Activated naive CD8-positive, alpha-beta T cell (primary cell): ENCODE measurements around the gene JCHAIN.

Experiments
- H3K27ac Mint-ChIP-seq: one replicate; pipeline ENCODE4 v1.8.0; 2021; ENCODE audit warnings: mixed read lengths
- H3K27me3 Mint-ChIP-seq: one replicate; pipeline ENCODE4 v1.8.0; 2021; ENCODE audit warnings: mixed read lengths
- H3K36me3 Mint-ChIP-seq: one replicate; pipeline ENCODE4 v1.8.0; 2021; ENCODE audit warnings: mixed read lengths
- H3K4me1 Mint-ChIP-seq: one replicate; pipeline ENCODE4 v1.8.0; 2021; ENCODE audit warnings: low read depth, mixed read lengths
- H3K4me3 Mint-ChIP-seq: one replicate; pipeline ENCODE4 v1.8.0; 2021; ENCODE audit warnings: mild to moderate bottlenecking, mixed read lengths
- H3K9me3 Mint-ChIP-seq: one replicate; pipeline ENCODE4 v1.8.0; 2021; ENCODE audit warnings: low read depth, mixed read lengths

The JCHAIN gene

DNA sequence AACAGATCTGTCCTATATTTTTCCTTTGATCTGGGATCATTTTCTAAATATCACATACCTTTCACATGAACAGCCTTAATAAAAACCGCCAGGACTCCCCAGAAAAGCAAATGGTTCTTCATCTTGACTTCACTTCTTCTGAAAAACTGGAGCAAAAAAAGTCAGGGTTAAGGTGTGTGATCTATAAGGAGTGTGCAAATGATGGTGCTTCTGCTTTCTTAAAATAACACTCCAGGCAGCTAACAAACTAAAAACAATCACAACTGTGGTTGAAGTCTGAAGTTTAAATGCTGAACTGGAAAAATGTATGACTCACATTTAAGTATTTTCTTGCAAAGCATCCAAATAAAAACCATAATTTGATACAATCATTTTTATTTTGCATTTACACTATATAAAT, at the start of gene JCHAIN:
Gene JCHAIN (minus strand): TSS at position 140 of the 400 bp plus-strand sequence. CDS start 18 bp downstream, at position 122.
- Mint-ChIP-seq H3K4me3 (no peak within 1 kb of the TSS), H3K27ac (no peak within 1 kb of the TSS), H3K27me3 (peaks cover 4% of the 10 kb centered on the region), H3K9me3 (no peaks in the 10 kb centered on the region), H3K36me3 (peaks cover 2% of the 10 kb centered on the region), H3K4me1 (peaks cover 4% of the 10 kb centered on the region)

DNA sequence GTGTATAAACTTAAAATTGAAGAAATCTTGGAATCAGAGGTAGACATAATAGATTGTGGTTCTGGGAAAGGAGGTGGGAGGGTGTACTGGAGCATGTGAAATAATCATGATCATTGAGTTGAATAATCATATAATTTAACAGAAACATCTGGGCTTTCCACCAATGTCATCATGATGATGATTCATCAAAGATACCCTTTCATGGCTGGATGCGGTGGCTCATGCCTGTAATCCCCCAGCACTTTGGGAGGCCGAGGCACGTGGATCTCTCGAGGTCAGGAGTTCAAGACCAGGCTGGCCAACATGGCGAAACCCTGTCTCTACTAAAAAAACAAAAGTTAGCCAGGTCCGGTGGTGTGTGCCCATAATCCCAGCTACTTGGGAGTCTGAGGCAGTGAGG, 48.8 kb upstream of the JCHAIN start:
- no peaks in the 10 kb centered on the region for H3K27me3 Mint-ChIP-seq
- H3K9me3 Mint-ChIP-seq: no peaks in the 10 kb centered on the region
- no peak overlapping the region for H3K4me3 Mint-ChIP-seq
- peak overlapping the region; percentile 6 for H3K27ac Mint-ChIP-seq
- H3K36me3 Mint-ChIP-seq: no peaks in the 10 kb centered on the region
- peaks cover 38% of the 10 kb centered on the region for H3K4me1 Mint-ChIP-seq

DNA sequence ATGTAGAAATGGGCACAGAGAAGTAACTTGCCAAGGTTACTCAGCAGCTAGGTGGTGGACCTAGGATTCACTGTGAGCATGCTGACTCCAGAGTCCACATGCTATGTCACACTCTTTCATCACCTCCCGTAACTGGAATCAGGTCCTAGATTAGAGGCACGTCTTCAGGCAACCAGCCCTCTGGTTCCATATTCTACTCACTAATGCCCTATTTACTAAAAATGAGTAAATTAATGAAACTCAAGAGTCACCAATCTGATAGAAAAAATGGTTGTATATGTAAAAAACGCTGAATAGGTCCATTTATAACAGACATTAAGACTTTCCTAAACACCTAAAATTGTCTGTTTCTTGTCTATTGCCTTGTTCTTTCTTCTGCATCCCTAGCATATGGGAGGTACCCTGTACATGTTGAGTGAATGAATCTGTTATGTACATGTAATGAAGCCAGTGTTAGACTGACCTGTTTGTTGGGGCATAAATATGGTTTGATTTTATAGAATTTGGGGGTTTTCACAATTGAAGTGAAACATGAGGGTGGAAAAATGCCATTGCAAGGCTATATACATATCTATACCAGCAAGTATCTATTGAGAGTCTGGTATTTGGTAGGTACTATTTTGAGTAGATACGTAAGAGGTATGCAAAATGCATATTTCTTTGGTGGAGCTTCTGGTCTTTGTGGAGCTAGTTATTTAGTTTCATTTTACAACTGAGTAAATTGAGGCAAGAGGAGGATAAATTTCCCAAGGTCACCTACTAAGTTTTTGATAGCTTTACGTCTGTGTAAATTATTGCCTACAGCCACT, 48.0 kb upstream of the JCHAIN start:
- H3K4me1 Mint-ChIP-seq: peaks cover 45% of the 10 kb centered on the region
- no peak overlapping the region for H3K27ac Mint-ChIP-seq
- H3K9me3 Mint-ChIP-seq: no peaks in the 10 kb centered on the region
- H3K27me3 Mint-ChIP-seq: no peaks in the 10 kb centered on the region
- no peaks in the 10 kb centered on the region for H3K36me3 Mint-ChIP-seq
- no peak overlapping the region for H3K4me3 Mint-ChIP-seq

DNA sequence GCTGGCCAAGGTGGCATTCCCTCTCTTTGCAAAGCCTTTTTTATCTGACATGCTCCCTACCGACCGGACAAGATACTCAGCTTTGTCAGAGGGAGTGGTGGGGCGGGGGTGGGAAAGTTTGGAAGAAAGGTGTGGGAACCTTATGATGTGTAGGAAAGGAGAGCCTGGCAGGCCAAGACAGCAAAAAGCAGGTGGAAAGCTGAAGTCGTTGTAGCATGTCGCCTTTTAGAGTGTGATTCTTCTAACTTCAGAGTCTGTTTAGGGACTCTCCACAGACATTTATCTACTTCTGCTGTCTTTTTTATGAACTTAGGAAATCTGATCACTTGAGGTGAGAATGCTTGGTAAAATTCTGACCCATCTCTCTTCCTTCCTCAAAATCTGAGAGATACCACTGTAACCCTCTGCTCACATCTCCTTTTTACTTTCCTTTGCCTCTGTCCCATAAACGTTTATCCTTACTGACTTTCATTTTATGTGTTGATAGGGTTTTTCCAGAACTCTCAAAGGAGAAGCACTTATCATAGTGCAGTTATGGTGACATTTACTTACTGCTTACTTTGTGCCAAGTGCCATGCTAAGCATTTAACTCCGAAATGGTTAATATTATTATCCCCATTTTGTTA, 47.3 kb upstream of the JCHAIN start:
- Mint-ChIP-seq H3K4me3 (no peak overlapping the region), H3K36me3 (no peaks in the 10 kb centered on the region), H3K27me3 (no peaks in the 10 kb centered on the region), H3K27ac (no peak overlapping the region), H3K9me3 (no peaks in the 10 kb centered on the region), H3K4me1 (peaks cover 47% of the 10 kb centered on the region)

DNA sequence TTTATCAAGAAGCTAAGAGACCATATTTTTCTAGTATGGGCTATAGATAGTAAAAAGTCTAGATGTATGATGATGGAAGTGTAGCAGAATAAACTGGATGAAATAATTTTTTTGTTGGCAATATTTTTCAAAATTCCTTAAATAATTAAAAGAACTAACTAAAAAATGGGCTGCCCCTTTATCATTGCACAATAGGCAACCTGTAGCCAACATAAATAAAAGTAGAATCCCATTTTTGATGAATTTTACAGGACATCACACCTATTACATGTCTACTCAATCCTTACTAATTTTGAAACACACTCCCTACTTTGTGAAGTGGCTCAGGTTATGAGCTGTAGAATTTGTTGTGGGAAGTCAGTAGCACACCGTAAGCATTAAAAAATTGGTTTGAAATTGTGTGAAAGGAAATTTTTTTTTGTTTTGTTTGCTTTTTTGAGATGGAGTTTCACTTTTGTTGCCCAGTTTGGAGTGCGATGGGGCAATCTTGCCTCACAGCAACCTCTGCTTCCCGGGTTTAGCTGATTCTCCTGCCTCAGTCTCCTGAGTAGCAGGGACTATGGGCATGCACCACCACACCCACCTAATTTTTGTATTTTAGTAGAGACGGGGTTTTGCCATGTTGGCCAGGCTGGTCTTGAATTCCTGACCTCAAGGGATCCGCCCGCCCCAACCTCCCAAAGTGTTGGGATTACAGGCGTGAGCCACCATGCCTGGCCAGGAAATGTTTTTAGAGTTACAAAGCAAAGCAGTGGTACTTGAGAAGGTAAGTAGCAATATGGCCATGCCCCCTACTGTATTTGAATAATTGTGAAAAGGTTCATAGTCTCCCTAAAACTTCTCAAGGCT, 46.5 kb upstream of the JCHAIN start:
- H3K4me1 Mint-ChIP-seq: peaks cover 47% of the 10 kb centered on the region

DNA sequence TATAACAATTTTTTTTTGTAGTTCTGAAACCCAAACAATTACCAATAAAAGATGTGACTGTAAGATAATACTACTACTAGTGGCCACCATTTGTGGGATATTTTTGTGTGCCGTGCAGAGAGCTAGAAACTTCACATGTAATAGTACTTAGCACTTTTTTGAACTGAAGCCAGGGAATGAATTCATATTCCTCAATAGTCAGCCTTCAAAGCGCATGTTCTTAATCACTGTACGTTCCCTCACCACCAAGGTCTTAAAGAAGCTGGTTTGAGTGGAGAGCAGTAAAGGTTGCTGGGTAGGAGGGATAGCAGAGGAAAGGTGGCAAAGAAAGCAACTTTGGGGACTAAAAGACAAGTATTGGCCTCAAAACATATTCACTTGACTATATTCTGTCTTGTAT, 45.8 kb upstream of the JCHAIN start:
- Mint-ChIP-seq H3K4me1 (peaks cover 46% of the 10 kb centered on the region), H3K9me3 (no peaks in the 10 kb centered on the region), H3K4me3 (no peak overlapping the region), H3K27ac (peak overlapping the region; percentile 4), H3K27me3 (no peaks in the 10 kb centered on the region), H3K36me3 (no peaks in the 10 kb centered on the region)

More for the DNA sequence above, 46.5 kb upstream of the JCHAIN start:
- Mint-ChIP-seq H3K27me3 (no peaks in the 10 kb centered on the region), H3K36me3 (no peaks in the 10 kb centered on the region), H3K27ac (no peak overlapping the region), H3K9me3 (no peaks in the 10 kb centered on the region), H3K4me3 (no peak overlapping the region)

DNA sequence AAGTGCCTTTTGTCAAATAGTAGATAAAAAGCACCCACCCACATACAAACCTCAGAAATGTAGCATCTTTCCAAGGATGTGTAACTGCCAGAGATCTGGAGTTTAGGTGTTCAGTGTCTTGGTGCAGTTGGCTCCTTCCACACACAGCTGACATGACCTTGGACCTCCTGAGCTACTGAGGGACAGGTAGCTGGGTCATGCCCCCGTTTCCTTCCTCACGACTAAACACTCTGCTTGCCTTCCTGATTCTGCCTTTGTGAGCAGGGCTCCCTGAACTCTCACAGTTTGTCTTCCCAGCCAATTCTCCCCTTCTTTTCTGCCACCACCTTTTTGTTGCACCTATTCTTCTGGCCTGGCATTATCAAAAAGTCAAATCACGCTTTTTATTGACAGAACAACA, 45.3 kb upstream of the JCHAIN start:
- no peaks in the 10 kb centered on the region for H3K9me3 Mint-ChIP-seq
- H3K4me1 Mint-ChIP-seq: peaks cover 52% of the 10 kb centered on the region
- H3K27ac Mint-ChIP-seq: peak overlapping the region; percentile 55
- no peaks in the 10 kb centered on the region for H3K27me3 Mint-ChIP-seq
- H3K4me3 Mint-ChIP-seq: peak overlapping the region; percentile 56
- no peaks in the 10 kb centered on the region for H3K36me3 Mint-ChIP-seq

DNA sequence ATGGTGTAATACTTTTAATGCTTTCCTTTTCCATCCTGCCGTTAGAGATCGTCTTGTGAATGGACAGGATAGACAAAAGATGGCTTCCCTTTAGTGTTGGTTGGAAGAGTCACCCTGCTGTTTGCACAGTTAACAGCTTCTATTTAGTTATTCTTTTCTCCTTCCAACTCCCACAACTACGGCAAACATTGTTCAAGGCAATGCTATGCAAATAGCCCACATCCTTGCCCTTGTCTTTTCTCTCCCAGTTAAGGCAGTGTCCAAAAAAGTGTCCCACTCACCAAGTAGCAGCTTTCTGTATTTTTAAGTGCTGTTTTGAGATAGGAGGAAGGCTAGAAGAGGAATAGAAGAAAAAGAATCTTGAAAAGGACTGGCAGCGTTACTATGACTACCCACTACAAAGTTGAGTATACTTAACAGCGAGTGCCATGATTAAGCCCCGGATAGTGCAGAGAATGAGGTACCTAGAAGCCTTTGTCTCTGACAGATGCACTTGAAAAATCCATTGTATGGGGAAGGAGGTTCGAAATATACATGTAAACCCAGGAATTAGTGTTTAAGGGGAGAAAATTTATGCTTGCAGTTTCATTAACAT, 43.4 kb upstream of the JCHAIN start:
- no peak overlapping the region for H3K4me3 Mint-ChIP-seq
- no peaks in the 10 kb centered on the region for H3K9me3 Mint-ChIP-seq
- peaks cover 56% of the 10 kb centered on the region for H3K4me1 Mint-ChIP-seq

DNA sequence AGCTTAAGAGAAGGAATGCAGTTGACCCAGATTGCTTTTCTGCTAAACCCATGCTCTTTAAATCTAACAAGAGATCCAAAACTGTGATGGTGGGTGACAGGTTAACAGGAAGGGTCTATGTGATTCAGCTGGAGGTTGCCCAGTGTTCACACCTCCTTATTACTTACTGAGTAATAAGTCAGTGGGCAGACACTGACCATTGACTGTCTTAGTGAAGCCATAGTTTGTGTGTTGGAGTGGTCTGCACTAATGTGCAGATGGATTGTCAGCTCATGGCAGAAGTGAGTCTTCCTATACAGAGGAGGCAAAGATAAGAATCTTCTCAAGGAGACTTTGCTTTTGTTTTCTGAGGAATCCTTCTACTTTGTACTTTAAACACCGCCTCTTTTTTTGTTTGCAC, 40.2 kb upstream of the JCHAIN start:
- H3K9me3 Mint-ChIP-seq: no peaks in the 10 kb centered on the region
- H3K4me1 Mint-ChIP-seq: peaks cover 40% of the 10 kb centered on the region
- H3K4me3 Mint-ChIP-seq: peak overlapping the region; percentile 93
- peak overlapping the region; percentile 94 for H3K27ac Mint-ChIP-seq
- H3K36me3 Mint-ChIP-seq: no peaks in the 10 kb centered on the region
- no peaks in the 10 kb centered on the region for H3K27me3 Mint-ChIP-seq

More for the DNA sequence above, 43.4 kb upstream of the JCHAIN start:
- no peaks in the 10 kb centered on the region for H3K36me3 Mint-ChIP-seq
- no peak overlapping the region for H3K27ac Mint-ChIP-seq
- no peaks in the 10 kb centered on the region for H3K27me3 Mint-ChIP-seq

DNA sequence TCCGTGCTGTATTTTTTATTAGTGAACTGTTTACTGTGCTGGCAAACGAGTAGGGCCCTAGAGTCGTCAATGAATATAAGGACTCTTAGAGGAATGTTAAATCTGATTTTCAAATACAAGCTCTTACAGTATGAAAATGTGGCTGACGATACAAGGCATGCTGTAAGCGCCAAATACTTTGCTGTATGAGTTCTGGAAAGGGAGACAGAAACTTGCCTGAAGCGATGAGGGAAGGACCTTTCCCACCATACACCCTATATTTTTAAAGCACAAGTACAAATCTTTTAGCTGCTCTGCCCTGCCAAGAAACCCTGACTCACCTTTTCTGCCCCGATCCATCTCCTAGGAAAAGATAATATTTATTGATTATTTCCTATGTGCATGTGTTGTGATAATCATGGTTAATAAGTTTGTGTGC, 39.7 kb upstream of the JCHAIN start:
- H3K9me3 Mint-ChIP-seq: no peaks in the 10 kb centered on the region
- H3K27ac Mint-ChIP-seq: peak overlapping the region; percentile 94
- H3K4me3 Mint-ChIP-seq: peak overlapping the region; percentile 93
- H3K27me3 Mint-ChIP-seq: no peaks in the 10 kb centered on the region
- H3K36me3 Mint-ChIP-seq: no peaks in the 10 kb centered on the region
- peaks cover 37% of the 10 kb centered on the region for H3K4me1 Mint-ChIP-seq

DNA sequence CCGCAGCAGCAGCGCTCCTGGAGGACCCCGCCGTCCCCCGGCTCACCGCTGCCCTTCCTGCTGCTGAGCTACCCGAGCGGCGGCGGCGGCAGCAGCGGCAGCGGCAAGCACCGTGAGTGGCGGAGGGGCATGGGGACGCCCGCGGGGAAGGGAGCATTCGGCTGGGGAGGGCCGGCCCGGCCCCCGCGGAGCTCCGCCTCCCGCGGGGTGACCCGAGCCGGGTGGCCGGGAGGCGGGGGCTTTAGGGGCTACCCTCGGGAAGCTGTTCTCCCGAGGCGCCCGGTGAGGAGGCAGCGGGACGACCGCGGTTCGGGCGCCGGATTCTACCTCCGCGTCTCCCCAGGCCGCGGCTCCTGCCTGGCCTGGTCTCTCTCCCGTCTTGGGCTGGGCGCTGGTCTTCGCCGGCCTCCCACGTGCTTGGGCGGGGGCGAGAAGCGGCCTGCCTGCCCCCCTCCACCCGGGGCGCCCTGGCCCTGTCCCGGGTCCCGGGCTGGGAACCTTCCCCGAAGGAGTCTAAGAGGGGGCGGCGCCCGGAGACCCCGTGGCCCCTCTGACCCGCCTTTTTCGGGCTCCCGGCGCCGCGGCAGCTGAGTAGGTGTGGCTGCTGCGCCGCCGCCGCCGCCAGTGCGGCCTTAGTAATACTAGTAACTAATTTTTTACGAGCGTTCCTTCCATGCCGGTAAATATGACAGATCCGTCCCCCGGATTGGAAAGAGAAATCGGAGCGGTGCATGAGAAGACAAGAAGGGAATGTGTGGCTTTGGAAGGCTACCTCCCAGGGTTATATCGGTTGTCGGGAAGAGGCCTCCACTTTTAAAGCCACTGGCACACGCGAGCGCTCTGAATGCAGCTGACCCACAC, 39.1 kb upstream of the JCHAIN start:
- no peaks in the 10 kb centered on the region for H3K27me3 Mint-ChIP-seq
- H3K4me1 Mint-ChIP-seq: peaks cover 37% of the 10 kb centered on the region
- H3K4me3 Mint-ChIP-seq: peak overlapping the region; percentile 93
- H3K9me3 Mint-ChIP-seq: no peaks in the 10 kb centered on the region
- H3K27ac Mint-ChIP-seq: peak overlapping the region; percentile 94
- H3K36me3 Mint-ChIP-seq: no peaks in the 10 kb centered on the region

DNA sequence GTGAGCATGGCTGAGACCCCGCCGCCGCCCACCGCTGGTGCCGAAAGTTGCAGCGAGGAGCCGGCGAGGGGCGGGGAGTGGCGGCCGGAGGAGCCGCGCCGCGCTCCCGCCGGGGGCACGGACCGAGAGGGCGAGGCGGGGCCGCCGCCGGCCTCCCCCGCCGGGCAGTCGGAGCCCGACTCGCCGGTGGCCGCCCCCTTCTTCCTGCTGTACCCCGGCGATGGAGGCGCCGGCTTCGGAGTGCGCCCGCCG, 38.5 kb upstream of the JCHAIN start:
- Mint-ChIP-seq H3K36me3 (no peaks in the 10 kb centered on the region), H3K4me3 (no peak overlapping the region), H3K27me3 (no peaks in the 10 kb centered on the region), H3K27ac (no peak overlapping the region), H3K9me3 (no peaks in the 10 kb centered on the region), H3K4me1 (peaks cover 35% of the 10 kb centered on the region)

DNA sequence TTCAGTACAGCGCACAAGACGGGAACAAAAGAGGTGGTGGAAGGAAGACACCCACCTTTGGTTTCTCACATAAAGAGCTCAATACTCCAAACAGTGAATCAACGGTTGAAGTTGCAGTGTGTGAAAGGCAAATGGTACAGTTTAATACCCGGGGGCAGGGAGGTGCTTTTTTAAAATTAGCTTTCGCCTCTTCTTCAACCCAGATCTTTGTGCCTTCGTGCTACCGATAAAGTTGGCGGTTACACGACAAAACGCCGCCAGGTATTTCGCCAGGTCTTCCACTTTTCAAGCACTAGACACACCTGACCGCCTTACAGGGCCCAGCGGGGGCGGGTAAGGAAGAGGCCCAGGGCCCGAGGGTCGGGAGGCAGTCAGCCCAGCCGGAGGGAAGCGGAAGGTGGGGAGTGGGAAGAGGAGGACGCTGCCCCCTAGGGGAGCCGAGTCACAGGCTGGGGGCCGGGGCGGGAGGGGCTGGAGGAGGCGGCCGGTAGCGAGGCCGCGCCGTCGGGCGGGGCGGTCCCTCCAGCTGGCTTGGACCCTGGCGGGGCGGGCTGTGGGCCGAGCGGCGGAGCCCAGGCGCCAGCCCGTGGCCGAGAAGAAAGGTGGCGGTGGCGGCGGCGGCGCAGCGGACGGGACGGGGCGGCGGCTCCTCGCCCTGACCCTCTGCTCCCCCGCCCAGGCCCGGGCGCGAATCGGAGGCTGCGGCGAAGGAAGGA, 38.1 kb upstream of the JCHAIN start:
- Mint-ChIP-seq H3K4me3 (peak overlapping the region; percentile 88), H3K36me3 (no peaks in the 10 kb centered on the region), H3K27ac (peak overlapping the region; percentile 82), H3K9me3 (no peaks in the 10 kb centered on the region), H3K27me3 (no peaks in the 10 kb centered on the region), H3K4me1 (peaks cover 31% of the 10 kb centered on the region)
